Natural killer cell (primary cell): ENCODE measurements around the gene STK31. TPM values are rescaled to one million over a fixed set of nuclear protein-coding genes. Genes with fewer than 3 reads are reported as not detected.

Experiments
- ATAC-seq, 3 donors: fragments of 150-1000 bp in 2 of 3; fragments of 200-7000 bp in 1 of 3; cut with Tn5 transposase; 1 replicate in 1 of 3; 2 replicates in 2 of 3; pipeline ENCODE4 v1.10.0; 2021; ENCODE audit warnings: mild to moderate bottlenecking in 2 of 3, moderate library complexity in 2 of 3
- DNase-seq, 2 donors: peaks; one replicate each; pipeline versions ENCODE4 v3.0.0 to v3.0.0-alpha.2; 2013 to 2021; ENCODE audit warnings: mixed read lengths in 1 of 2
- H3K27ac ChIP-seq: one replicate; pipeline ENCODE4 v1.5.1; 2013; ENCODE audit warnings: mild to moderate bottlenecking, low read length
- H3K27me3 ChIP-seq: one replicate; pipeline ENCODE4 v1.6.1; 2013; ENCODE audit warnings: low read length; ENCODE audit not compliant: control insufficient read depth, insufficient read depth
- H3K36me3 ChIP-seq: one replicate; pipeline ENCODE4 v1.6.1; 2013; ENCODE audit warnings: low read length; ENCODE audit not compliant: control insufficient read depth, insufficient read depth
- H3K4me1 ChIP-seq: one replicate; pipeline ENCODE4 v1.6.1; 2013; ENCODE audit warnings: low read length; ENCODE audit not compliant: control insufficient read depth, insufficient read depth
- H3K4me3 ChIP-seq: one replicate; pipeline ENCODE4 v1.5.1; 2013; ENCODE audit warnings: low read length
- H3K9me3 ChIP-seq: one replicate; pipeline ENCODE4 v1.6.1; 2013; ENCODE audit warnings: low read length; ENCODE audit not compliant: control insufficient read depth, insufficient read depth
- H3K27ac Mint-ChIP-seq, 2 donors: one replicate each; pipeline ENCODE4 v1.8.0; 2022; ENCODE audit warnings: mild to moderate bottlenecking in 2 of 2, mixed read lengths in 2 of 2, moderate library complexity in 1 of 2
- H3K27me3 Mint-ChIP-seq, 2 donors: one replicate each; pipeline ENCODE4 v1.8.0; 2022; ENCODE audit warnings: low read depth in 2 of 2, mixed read lengths in 2 of 2
- H3K36me3 Mint-ChIP-seq: one replicate; pipeline ENCODE4 v1.8.0; 2022; ENCODE audit warnings: mixed read lengths
- H3K4me1 Mint-ChIP-seq, 2 donors: one replicate each; pipeline ENCODE4 v1.8.0; 2022; ENCODE audit warnings: mixed read lengths in 2 of 2
- H3K4me3 Mint-ChIP-seq: one replicate; pipeline ENCODE4 v1.8.0; 2022; ENCODE audit warnings: mild to moderate bottlenecking, moderate library complexity, mixed read lengths
- H3K9me3 Mint-ChIP-seq, 2 donors: one replicate each; pipeline ENCODE4 v1.8.0; 2022; ENCODE audit warnings: mixed read lengths in 2 of 2
- CTCF ChIP-seq: fragments of 200-600 bp; IDR thresholded peaks from one replicate; pipeline ENCODE4 v1.8.0; 2022; ENCODE audit warnings: antibody characterized with exemption
- WGBS: methylation state at CpG from one replicate; pipeline ENCODE4 v1.1.7; 2013; ENCODE audit warnings: missing lambda C conversion rate; ENCODE audit not compliant: insufficient coverage; 5-methylcytosine and 5-hydroxymethylcytosine counted together
- intact Hi-C: fragments of 100-400 bp; cut with micrococcal nuclease; formaldehyde crosslinking; loops from one replicate; pipeline ENCODE4 v1.14.2; 2022
- total RNA-seq, 4 donors: library from RNA; stranded (reverse); fragments of 120-200 nt in 1 of 4; gene quantifications; one replicate each; pipeline versions ENCODE4 v1.2.3 to v1.2.4, GENCODE V29; 2013 to 2022

Gene STK31
- total RNA-seq, 3 donors from 2014 or later (not counting 1 experiment from before 2014, with no cell fraction given), result 0.39 to 1.3 (median 0.94) TPM

GRCh38 chr7:23852135-23852534, 142.1 kb downstream of the STK31 start:
- ATAC-seq (no peak), DNase-seq (no peak)
- Mint-ChIP-seq H3K36me3 (no peaks in the 10 kb centered on the region), H3K4me3 (no peak overlapping the region), H3K4me1 (no peaks in the 10 kb centered on the region), H3K27ac (no peak overlapping the region), H3K27me3 (peaks cover 3 to 7% of the 10 kb centered on the region in 2 donors), H3K9me3 (peaks cover 7% of the 10 kb centered on the region in 2 donors)
- Histone ChIP-seq H3K4me3 (no peak overlapping the region), H3K4me1 (no peaks in the 10 kb centered on the region), H3K36me3 (no peaks in the 10 kb centered on the region), H3K9me3 (no peaks in the 10 kb centered on the region), H3K27ac (no peak overlapping the region), H3K27me3 (no peaks in the 10 kb centered on the region)
- 100% methylated on average over 1 of the region's 1 CpG for WGBS
- no peak for TF ChIP-seq CTCF
- intact Hi-C loops, result no loop called here

GRCh38 chr7:23852988-23853387, 143.0 kb downstream of the STK31 start:
- DNase-seq (no peak), ATAC-seq (no peak)
- peaks cover 3 to 4% of the 10 kb centered on the region in 2 donors for H3K9me3 Mint-ChIP-seq
- Histone ChIP-seq H3K36me3 (no peaks in the 10 kb centered on the region), H3K27ac (no peak overlapping the region), H3K27me3 (no peaks in the 10 kb centered on the region), H3K4me1 (no peaks in the 10 kb centered on the region), H3K9me3 (no peaks in the 10 kb centered on the region), H3K4me3 (no peak overlapping the region)
- H3K27ac Mint-ChIP-seq, result no peak overlapping the region
- no peak for TF ChIP-seq CTCF
- no peaks in the 10 kb centered on the region for H3K36me3 Mint-ChIP-seq
- peaks cover 0 to 7% of the 10 kb centered on the region in 2 donors for H3K27me3 Mint-ChIP-seq
- intact Hi-C loops, result no loop called here
- WGBS, result 78% methylated on average over 2 of the region's 2 CpGs
- no peaks in the 10 kb centered on the region for H3K4me1 Mint-ChIP-seq
- H3K4me3 Mint-ChIP-seq, result no peak overlapping the region

- peak; percentile 36 for TF ChIP-seq CTCF
- no peak for ATAC-seq
- Histone ChIP-seq H3K27me3 (no peaks in the 10 kb centered on the region), H3K4me1 (no peaks in the 10 kb centered on the region), H3K36me3 (no peaks in the 10 kb centered on the region), H3K4me3 (no peak overlapping the region), H3K9me3 (no peaks in the 10 kb centered on the region), H3K27ac (no peak overlapping the region)
- Mint-ChIP-seq H3K36me3 (no peaks in the 10 kb centered on the region), H3K27ac (no peak overlapping the region), H3K4me1 (no peaks in the 10 kb centered on the region), H3K4me3 (no peak overlapping the region), H3K27me3 (peaks cover 6 to 24% of the 10 kb centered on the region in 2 donors), H3K9me3 (no peaks in the 10 kb centered on the region)
- intact Hi-C loops, result loop anchor here (1.0 kb wide), 1 partner anchor 802 kb away; no protein-coding TSS in a partner anchor
- WGBS, result no CpG with 5 or more reads among the region's 1 CpG
- DNase-seq, result peak in 1 of 2 donors; percentile 51
Observed at GRCh38 chr7:23863209-23863787, 153.3 kb downstream of the STK31 start.

- no peaks in the 10 kb centered on the region for H3K4me1 Mint-ChIP-seq
- no peak for DNase-seq
- peaks cover 10 to 35% of the 10 kb centered on the region in 2 donors for H3K27me3 Mint-ChIP-seq
- H3K9me3 ChIP-seq, result no peaks in the 10 kb centered on the region
- no peak overlapping the region for H3K27ac ChIP-seq
- H3K4me3 ChIP-seq, result no peak overlapping the region
- intact Hi-C loops, result no loop called here
- H3K4me3 Mint-ChIP-seq, result no peak overlapping the region
- H3K27me3 ChIP-seq, result no peaks in the 10 kb centered on the region
- no peaks in the 10 kb centered on the region for H3K4me1 ChIP-seq
- no peaks in the 10 kb centered on the region for H3K9me3 Mint-ChIP-seq
- no peak overlapping the region for H3K27ac Mint-ChIP-seq
- H3K36me3 Mint-ChIP-seq, result no peaks in the 10 kb centered on the region
- ATAC-seq, result no peak
- TF ChIP-seq CTCF, result no peak
- WGBS, result 75% methylated on average over 1 of the region's 3 CpGs
- H3K36me3 ChIP-seq, result no peaks in the 10 kb centered on the region
Observed at GRCh38 chr7:23864973-23865372, 155.0 kb downstream of the STK31 start.
